NCI-H1417 (cell line): ENCODE data around the gene ACSM6.

Experiments used
- DNase-seq, 3 experiments: peaks; one replicate each; lab custom pipeline; 2025; lab: John Stamatoyannopoulos, UW

Gene ACSM6

GRCh38 chr10:95273393-95274312 lies 79.6 kb downstream of the ACSM6 start:
- no peak for DNase-seq

GRCh38 chr10:95275726-95276366 lies 81.8 kb downstream of the ACSM6 start:
- no peak for DNase-seq

- DNase-seq: no peak
Measured at GRCh38 chr10:95276367-95277200, 82.5 kb downstream of the ACSM6 start.

- DNase-seq: no peak
Measured at GRCh38 chr10:95277201-95277570, 83.1 kb downstream of the ACSM6 start.

- DNase-seq: no peak
Measured at GRCh38 chr10:95277614-95278013, 83.6 kb downstream of the ACSM6 start.
